HG02678 (cell line): Measurements from ENCODE around the gene BCL2L11.

Source experiments
- ATAC-seq: cut with Tn5 transposase; IDR thresholded peaks from one replicate; pipeline ENCODE4 v1.9.1; 2021; ENCODE audit warnings: mild to moderate bottlenecking, moderate library complexity; ENCODE audit not compliant: unreplicated experiment

Gene BCL2L11

GRCh38 chr2:111189106-111189505, 68.4 kb downstream of the BCL2L11 start:
- ATAC-seq = no peak

DNA sequence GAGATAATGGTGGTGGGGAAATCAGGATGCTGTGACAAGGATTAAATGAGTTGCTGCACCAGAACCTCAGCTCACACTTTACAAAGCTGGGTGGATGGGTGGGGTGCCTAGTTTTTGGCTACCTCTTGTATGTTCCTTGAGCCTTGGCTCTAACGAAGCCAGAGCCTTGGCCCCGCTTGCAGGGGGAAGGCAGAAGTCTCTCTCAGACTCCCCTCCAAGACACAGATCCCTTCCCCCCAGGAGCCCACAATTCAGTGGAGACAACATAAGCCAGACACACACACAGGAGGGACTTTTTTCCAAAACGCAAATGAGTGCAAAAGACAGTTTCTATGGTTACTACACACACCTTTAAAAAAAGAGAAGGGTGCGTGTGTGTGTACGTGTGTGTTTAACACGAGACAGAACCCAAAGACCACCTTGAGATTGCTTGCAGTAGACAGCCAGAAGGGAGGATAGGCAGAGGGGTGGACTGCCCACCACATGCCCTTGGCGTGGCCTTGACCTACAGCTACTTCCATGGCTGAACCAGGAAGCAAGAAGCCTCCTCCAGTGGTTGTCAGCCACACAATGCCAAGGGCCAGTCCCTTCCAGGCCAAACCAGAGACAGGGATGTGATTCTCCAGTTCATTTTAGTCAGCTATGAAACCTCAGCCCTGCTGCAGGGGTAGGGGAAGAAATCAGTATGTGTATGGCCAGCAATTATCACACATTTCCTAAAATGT, 70.3 kb downstream of the BCL2L11 start:
- no peak for ATAC-seq

DNA sequence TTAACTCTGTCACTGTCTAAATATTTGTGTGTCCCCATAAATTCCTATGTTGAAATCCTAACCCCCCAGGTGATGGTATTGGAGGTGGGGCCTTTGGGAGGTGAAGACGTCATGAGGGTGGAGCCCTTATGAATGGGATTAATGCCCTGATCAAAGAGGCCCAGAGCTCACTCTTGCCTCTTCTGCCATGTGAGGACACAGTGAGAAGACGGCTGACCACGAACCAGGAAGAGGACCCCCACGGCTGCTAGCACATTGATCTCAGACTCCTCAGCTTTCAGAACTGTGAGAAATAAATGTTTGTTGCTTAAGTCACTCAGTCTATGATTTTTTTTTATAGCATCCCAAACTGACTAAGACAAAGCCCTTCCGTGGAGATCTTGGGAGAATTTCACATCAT, 71.2 kb downstream of the BCL2L11 start:
- no peak for ATAC-seq

- ATAC-seq = no peak
These were observed 72.2 kb downstream of the BCL2L11 start for GRCh38 chr2:111192776-111193368.

- peak; percentile 82 for ATAC-seq
These were observed 74.3 kb downstream of the BCL2L11 start for GRCh38 chr2:111194835-111195621.

- no peak for ATAC-seq
These were observed 75.7 kb downstream of the BCL2L11 start for GRCh38 chr2:111196435-111196834.

DNA sequence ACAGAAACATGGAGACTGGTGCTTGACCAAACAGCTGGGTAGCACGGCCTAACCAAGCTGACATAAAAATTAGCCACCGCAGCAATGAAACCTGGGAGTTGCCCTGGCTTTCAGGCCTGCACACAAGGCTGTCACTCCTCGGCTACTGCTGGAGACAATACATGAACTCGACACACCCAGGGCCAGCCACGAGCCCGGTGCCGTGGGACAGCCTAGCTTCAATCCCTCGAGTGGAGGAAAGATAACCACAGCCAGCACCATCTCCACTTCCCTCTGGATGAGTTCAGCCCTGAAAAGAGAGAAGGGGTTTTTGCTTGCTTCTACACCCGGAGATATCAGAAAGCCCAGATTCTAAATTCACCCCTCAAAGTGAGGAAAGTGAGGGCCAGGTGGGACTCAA, 78.0 kb downstream of the BCL2L11 start:
- ATAC-seq = no peak

GRCh38 chr2:111199840-111200239, 79.1 kb downstream of the BCL2L11 start:
- ATAC-seq = no peak

- ATAC-seq = no peak
These were observed 79.7 kb downstream of the BCL2L11 start for GRCh38 chr2:111200333-111200881.

DNA sequence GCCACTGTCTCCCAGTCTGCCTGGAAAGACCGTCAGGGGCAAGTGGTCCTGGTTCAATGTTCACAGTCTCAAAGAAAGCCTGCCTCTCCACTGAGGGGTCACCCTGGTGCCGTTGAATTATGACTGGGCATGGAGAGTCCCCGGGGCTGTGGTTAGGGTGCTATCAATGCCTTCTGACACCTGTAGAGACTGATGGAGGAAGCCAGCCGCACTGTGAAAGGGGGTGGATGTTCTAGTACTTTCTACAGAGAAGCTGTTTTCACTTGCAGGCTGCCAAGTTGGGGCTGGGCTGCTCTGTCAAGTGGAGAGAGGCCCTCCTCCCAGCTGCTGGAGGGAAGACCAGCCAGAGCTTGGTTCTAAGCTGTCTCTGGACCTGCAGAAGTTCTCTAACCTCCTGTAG, 80.5 kb downstream of the BCL2L11 start:
- peak; percentile 90 for ATAC-seq

- ATAC-seq = no peak
These were observed 81.7 kb downstream of the BCL2L11 start for GRCh38 chr2:111202266-111203040.

GRCh38 chr2:111204706-111205105, 84.0 kb downstream of the BCL2L11 start:
- ATAC-seq = no peak

GRCh38 chr2:111205774-111206173, 85.1 kb downstream of the BCL2L11 start:
- ATAC-seq = no peak

- no peak for ATAC-seq
These were observed 87.1 kb downstream of the BCL2L11 start for GRCh38 chr2:111207851-111208250.

DNA sequence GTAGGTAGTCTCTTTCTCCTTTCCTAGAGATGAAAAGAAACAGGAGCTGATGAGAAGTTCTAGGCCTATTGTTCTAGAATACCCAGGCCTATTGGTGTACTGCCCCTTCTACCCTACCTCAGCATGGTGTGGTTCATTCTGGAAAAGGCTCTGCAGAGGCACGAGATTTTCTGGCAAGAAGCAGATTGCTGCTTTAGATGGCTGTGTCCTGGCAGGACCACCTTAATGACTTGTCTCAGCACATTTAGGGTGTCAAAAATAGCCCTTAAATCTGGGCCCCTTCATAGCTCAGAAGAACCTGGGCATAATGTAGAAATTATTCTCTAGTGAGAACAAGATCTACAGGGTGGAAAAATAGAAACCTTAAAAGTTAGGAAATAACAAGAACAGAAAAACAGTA, 87.9 kb downstream of the BCL2L11 start:
- peak; percentile 9 for ATAC-seq

- peak; percentile 92 for ATAC-seq
These were observed 88.4 kb downstream of the BCL2L11 start for GRCh38 chr2:111209045-111209514.

GRCh38 chr2:111210036-111210435, 89.3 kb downstream of the BCL2L11 start:
- no peak for ATAC-seq

DNA sequence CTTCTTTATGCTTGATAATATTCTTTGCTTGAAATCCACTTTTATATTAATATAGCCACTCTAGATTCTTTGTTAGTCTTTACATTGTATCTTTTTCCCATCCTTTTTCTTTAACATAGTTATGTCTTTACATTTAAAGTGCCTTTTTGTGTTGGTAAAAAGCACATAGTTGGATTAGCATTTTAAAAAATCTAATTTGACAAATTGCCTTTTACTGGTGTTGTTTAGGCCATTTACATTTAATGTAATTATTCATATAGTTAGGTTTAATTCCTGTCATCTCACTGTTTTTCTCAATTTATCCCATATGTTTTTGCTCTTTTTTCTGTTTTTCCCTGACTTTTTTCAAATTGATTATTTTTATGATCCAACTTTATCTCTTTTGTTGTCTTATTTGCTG, 93.2 kb downstream of the BCL2L11 start:
- no peak for ATAC-seq

DNA sequence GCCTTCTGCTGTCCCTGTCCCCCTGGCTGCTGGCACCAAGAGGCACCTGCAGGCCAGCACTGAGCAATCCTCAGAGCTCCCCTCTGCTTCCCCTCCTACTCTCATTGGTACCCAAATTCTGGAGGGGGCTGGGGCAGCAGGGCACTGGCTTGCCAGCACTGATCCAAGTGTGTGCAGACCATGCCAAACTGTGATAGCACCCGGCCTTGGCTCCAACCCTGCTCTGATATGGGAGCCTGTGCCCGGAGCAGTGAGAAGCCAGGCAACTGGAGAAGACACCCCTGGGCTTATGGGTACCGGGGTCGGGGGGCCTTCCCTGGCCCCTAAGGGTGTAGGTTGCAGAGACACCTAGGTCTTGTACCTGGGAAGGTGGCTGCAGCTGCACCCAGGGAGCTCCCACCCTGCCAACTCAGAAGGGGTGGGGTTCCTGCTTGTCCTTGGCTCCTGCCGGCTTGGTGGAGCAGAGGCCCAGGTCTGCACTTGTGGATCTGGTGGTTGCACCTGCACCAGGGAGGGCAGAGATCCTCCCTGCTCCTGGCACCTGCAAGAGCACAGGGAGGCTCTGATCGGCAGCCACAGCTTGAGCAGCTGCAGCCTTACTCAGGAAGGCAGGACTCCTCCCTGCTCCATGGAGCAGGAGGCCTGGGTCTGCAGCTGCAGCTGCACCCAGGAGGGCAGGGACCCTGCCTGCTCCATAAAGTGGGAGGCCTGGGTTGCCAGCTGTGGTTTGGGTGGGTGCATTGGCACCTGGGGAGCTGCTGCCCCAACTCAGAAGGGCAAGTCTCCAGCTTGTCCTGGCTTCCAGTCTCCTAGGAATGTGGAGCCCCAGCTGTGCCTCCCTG, 96.3 kb downstream of the BCL2L11 start:
- no peak for ATAC-seq
